DOHH2 (cell line): ENCODE data around the gene INF2.

ENCODE experiments used
- EZH2phosphoT487 ChIP-seq: fragments of 200-600 bp; sonication (generic); IDR thresholded peaks from 2 replicates; pipeline ENCODE4 v1.6.1; 2017; ENCODE audit warnings: borderline replicate concordance, mild to moderate bottlenecking, antibody characterized with exemption, low read length, moderate library complexity, mixed read lengths
- TF ChIP-seq, protein P1 (sequence below): fragments of 200-600 bp; sonication (generic); IDR thresholded peaks from one replicate; pipeline ENCODE4 v1.5.1; 2014; ENCODE audit warnings: antibody characterized with exemption, mild to moderate bottlenecking, low read depth, low read length; ENCODE audit not compliant: poor library complexity, severe bottlenecking

DNA sequence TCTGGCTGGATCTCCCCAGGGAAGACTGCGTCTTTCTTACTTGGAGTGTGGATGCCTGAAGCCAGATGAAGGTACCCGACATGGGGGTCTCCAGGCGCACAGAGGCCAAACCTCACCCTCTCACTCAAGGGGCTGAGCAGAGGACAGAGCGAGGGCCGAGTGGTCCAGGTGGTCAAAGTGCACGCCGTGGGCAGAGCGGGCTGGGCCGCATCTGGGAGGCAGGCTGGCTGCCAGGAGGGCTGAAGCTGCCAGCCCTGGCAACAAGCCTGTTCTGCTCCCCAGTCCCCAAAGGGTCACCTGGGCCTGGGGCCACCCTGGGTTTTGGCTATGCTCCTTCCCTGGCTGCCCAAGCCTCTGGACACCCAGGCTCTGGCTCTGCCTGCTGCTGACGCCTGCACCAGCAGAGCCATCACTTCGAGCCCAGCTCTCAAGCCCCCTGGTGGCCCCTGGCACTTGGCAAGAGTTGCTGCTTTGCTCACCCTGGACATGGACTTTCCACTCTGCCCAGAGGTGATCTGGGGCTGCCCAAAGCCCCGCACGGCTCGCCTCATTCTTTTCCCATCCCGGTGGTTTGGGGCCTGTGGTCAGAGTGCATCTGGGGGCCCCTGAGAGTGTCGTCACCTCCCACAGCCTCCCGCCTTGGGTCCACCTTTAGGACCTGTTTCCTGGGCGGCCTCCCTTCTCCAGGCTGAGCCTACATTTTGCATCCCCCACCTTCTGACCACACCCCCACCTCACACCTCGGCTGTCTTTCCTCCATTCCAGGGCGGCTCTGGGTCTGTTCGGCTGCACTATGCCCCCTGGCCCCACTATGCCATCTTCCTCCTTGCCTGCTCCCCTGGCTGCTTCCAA, 37.4 kb downstream of the INF2 start:
- TF ChIP-seq, protein P1, sequence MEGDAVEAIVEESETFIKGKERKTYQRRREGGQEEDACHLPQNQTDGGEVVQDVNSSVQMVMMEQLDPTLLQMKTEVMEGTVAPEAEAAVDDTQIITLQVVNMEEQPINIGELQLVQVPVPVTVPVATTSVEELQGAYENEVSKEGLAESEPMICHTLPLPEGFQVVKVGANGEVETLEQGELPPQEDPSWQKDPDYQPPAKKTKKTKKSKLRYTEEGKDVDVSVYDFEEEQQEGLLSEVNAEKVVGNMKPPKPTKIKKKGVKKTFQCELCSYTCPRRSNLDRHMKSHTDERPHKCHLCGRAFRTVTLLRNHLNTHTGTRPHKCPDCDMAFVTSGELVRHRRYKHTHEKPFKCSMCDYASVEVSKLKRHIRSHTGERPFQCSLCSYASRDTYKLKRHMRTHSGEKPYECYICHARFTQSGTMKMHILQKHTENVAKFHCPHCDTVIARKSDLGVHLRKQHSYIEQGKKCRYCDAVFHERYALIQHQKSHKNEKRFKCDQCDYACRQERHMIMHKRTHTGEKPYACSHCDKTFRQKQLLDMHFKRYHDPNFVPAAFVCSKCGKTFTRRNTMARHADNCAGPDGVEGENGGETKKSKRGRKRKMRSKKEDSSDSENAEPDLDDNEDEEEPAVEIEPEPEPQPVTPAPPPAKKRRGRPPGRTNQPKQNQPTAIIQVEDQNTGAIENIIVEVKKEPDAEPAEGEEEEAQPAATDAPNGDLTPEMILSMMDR, result no peak
- TF ChIP-seq EZH2phosphoT487, result no peak
